HG03558 (cell line): ENCODE measurements around the gene CYP2A7.
"Not testable (repeated sequence)": the region's sequence is repeated elsewhere in the genome, so short reads cannot be mapped to it uniquely, and the experiment has no call there.

ENCODE experiments used
- ATAC-seq: cut with Tn5 transposase; IDR thresholded peaks from one replicate; pipeline ENCODE4 v1.9.1; 2021; ENCODE audit warnings: moderate number of reproducible peaks; ENCODE audit not compliant: unreplicated experiment; ENCODE audit errors: extremely low read depth

CYP2A7 gene

DNA sequence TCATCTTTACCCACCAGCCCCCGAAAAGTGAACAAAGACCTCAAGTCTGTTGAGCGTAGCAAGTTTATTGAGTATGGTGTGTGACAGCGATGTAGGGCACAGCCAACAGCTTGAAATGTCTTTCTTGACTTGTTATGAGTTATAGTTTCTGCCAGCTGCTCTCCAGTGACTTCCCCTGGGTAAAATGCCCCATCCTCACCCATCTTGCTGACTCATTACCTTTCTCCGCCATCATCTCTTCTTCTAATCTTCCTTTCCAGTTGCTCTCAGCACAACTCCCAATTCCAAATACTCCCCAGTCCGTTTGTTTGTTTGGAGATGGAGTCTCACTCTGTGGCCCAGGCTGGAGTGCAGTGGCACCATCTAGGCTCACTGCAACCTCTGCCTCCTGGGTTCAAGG is 18.5 kb upstream of the CYP2A7 start:
- ATAC-seq = not testable (repeated sequence)

GRCh38 chr19:40899964-40900363 is 17.9 kb upstream of the CYP2A7 start:
- not testable (repeated sequence) for ATAC-seq

DNA sequence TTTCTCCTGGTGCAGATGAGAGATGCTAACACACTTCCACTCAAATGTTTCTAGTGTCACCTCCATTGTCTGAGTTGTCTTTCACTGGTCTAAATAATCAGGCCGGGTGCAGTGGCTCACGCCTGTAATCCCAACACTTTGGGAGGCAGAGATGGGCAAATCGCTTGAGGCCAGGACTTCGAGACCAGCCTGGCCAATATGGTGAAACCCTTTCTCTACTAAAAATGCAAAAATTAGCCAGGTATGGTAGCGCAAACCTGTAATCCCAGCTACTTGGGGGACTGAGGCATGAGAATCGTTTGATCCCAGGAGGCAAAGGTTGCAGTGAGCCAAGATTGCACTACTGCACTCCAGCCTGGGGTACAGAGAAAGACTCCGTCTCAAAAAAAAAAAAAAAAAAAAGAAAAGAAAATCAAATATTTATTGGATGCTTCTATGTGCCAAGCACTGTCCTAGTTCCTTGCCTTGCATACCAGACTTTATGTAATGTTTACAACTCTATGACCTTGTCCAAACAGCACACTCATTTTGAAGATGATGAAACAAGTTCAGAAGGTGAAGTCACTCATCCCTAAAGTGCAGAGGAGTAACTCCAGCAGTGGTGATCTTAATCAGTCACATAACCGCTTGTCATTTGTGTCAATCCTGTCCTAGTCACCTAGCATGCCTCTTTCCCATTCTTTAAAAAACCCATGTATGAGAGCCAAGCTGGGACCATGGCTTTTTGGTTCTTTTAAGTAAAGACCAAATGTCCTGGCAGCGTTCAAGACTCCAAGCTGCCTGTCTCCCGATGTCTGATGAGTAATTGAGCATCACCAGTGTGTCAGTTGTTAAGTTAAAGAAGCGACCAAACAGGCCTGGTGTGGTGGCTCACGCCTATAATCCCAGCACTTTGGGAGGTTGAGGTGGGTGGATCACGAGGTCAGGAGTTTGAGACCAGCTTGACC is 15.1 kb upstream of the CYP2A7 start:
- ATAC-seq = not testable (repeated sequence)

GRCh38 chr19:40896418-40896796 is 14.4 kb upstream of the CYP2A7 start:
- no peak for ATAC-seq

DNA sequence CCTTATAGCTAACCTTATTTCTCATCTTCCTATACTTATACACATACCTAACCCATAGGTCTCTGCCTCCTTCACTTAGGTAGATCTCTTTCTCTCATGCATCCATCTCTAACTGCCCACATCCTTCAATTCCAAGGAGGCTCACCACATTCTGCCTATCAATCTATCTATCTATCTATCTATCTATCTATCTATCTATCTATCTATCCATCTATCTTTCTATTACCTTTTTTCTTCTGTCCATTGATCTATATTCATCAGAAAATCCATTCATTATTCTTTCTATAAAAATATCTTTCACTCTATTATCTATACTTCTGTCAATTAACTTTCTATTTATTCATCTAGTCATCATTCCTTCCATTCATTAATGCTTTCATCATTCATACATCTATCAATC is 11.1 kb upstream of the CYP2A7 start:
- no peak for ATAC-seq

DNA sequence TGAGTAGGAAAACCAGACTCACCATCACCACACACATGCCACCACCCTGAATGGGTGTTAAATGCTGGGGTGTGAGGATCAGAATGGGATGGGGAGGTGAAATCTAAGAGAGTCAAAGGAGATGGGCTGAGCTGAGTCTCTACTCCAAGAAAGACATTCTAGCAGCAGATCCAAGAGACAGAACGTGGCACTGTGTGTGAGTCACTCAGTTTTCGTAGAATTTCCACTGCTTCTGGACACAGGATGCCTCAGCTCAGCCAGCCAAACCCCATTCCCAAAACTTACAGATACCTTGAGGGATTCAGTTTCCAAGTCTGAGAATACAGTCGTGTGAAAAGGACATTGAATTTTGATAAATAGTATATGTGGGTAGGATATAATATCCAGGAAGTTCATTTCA is 7.3 kb upstream of the CYP2A7 start:
- no peak for ATAC-seq

- no peak for ATAC-seq
Measured at GRCh38 chr19:40888191-40888590, 6.2 kb upstream of the CYP2A7 start.

- not testable (repeated sequence) for ATAC-seq
Measured at GRCh38 chr19:40884187-40884931, 2.3 kb upstream of the CYP2A7 start.

DNA sequence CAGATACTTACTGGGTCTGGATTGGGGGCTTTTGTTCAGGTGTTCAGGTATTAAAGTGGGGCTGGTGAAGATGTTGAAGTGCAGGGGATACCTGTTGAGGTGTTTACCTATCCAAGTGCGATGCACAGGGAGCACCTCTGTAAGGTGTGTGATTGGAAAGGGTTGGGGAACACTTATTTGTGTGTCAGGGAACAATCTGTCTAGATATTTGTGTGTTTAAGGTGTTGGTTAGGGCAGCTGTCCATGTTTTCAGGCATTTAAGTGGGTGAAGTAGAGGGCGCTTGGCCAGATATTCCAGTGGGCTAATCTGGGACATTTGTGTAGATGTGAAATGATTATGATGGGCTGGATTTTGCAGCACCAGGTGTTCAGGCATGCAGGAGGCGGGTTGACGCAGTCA is 2.7 kb downstream of the CYP2A7 start:
- ATAC-seq = not testable (repeated sequence)

- not testable (repeated sequence) for ATAC-seq
Measured at GRCh38 chr19:40875526-40875951, 6.5 kb downstream of the CYP2A7 start.

DNA sequence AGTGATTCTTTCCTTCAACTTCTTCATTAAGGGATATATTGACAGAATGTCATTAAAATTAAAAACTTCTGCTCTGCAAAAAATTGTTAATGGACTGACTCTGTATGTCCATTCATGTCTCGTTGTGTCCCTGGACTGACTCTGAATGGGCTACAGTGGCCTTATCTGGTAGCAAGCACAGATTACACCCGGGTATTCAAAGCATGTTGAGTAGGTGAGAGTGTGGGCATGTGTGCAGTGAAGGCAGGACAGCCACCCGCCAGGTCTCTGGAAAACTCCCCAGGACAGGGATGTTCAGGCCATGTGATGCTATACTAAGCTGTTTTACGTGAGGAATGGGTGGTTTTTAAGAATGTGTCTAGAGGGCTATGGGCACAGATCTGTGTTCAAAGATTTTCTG is 7.2 kb downstream of the CYP2A7 start:
- not testable (repeated sequence) for ATAC-seq

- not testable (repeated sequence) for ATAC-seq
Measured at GRCh38 chr19:40873873-40874272, 8.2 kb downstream of the CYP2A7 start.

DNA sequence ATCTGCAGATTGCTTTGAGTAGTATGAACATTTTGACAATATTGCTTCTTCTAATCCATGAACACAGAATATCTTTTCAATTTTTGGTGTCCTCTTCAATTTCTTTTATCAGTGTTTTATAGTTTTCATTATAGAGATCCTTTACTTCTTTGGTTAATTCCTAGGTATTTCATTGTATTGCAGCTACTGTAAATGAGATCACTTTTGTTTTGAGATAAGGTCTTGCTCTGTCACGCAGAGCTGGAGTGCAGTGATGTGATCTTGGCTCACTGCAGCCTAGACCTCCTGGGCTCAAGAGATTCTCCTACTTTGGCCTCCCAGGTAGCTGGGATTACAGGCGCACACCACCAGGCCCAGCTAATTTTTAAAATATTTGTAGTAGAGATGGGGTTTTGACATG is 9.8 kb downstream of the CYP2A7 start:
- ATAC-seq = no peak

DNA sequence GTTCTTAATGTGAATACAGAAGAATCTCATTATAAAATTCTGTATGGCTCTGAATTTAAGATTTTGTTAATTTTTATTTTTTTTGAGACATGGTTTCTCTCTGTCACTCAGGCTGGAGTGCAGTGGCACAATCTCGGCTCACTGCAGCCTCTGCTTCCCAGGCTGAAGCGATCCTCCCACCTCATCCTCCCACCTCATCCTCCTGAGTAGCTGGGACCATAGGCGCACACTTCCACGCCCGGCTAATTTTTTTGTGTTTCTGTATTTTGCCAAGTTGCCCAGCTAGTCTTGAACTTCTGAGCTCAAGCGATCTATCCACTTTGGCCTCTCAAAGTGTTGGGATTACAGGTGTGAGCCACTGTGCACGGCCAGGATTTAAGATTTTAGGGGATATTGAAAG is 14.3 kb downstream of the CYP2A7 start:
- ATAC-seq = no peak

DNA sequence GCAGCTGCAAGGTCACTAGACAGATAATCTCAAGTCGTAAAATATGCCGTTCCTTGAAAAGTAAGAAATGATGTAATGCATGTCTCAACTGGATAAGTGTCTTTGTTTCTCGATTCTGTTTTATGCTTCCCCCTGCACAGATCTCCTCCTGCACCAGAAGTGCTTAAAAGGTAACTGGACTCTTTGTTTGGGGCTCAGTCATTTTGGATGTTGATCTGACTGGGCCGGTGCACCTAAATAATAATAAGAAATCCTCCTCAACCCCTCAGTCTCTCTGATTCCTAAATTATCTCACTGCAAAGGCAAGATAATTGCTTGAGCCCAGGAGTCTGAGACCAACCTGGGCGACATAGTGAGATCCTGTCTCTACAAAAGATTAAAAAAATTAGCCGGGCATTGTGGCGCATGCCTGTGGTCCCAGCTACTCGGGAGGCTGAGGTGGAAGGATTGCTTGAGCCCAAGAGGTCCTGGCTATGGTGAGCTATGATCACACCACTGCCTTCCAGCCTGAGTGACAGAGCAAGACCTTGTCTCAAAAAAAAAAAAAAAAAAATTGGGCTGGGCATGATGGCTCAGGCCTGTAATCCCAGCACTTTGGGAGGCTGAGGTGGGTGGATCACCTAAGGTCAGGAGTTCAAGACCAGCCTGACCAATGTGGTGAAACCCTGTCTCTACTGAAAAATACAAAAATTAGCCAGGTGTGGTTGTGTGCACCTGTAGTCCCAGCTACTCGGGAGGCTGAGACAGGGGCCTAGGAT is 17.1 kb downstream of the CYP2A7 start:
- not testable (repeated sequence) for ATAC-seq

DNA sequence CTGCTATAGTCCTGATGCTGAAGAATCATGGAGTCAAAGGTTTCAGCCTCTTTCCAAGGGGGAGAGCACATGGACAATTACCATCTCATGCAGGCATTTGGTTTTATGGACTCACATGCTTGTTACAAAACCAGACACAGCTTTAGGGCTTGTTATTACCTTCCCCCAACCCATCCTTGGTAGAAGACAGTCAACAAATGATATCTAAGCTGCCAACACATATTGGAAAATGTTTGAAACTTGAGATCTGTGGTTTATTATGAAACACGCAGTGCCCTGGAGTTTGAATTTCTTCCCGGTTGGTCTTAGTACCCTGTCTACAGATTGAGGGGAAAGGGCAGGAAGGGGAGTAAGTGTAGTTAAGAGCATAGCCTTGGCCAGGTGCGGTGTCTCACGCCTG is 19.2 kb downstream of the CYP2A7 start:
- no peak for ATAC-seq

- ATAC-seq = no peak
Measured at GRCh38 chr19:40862333-40862732, 19.7 kb downstream of the CYP2A7 start.

GRCh38 chr19:40858109-40858508 is 23.9 kb downstream of the CYP2A7 start:
- ATAC-seq = no peak

GRCh38 chr19:40852467-40853152 is 29.4 kb downstream of the CYP2A7 start:
- not testable (repeated sequence) for ATAC-seq

DNA sequence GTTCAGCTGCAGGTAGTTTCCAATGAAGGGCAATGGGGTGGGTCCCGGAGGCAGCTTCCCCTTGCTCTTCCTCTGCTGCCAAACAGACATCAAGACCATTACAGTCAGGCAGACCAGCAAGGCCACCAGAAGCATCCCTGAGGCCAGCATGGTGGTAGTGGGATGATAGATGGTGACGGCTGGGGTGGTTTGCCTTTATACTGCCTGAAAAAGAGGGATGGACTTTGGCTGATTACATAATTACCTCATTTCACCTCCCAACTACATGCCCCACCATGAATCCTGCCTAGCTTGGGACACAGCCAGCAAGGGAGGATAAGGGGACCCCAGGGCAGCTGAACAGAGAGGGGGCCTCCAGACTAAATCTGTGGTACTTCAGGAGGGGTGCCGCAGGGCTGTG is 31.8 kb downstream of the CYP2A7 start, which contains the start of gene CYP2A6:
Gene CYP2A6, minus strand, starts transcription at position 171 of the 400 bp plus-strand sequence. Its CDS starts 21 bp downstream, at position 150.
- ATAC-seq = not testable (repeated sequence)
